ENCODE measurements around the gene KRTAP27-1.

GRCh38 chr21:30351534-30351933 lies 14.0 kb upstream of the KRTAP27-1 start:
- TF ChIP-seq CBX5 (IDR thresholded peaks at IDR 0.05; ENCODE audit: low read depth, low read length): no peak
- no peak for TF ChIP-seq POLR2A (IDR thresholded peaks at IDR 0.05; ENCODE audit: control extremely low read depth in 1 of 2, low read depth in 2 of 2, low read length in 2 of 2)
- TF ChIP-seq EGR1 (IDR thresholded peaks at IDR 0.05; ENCODE audit: borderline replicate concordance, low read depth, low read length): no peak
- TF ChIP-seq POLR2AphosphoS5 (IDR thresholded peaks at IDR 0.05; ENCODE audit: low read depth, low read length): no peak
- no peak for TF ChIP-seq RAD21 (IDR thresholded peaks at IDR 0.05 in 1 of 2, conservative IDR thresholded peaks at IDR 0.05 in 1 of 2; ENCODE audit: low read depth in 2 of 2, low read length in 2 of 2)
- no peak for TF ChIP-seq CTCF (IDR thresholded peaks at IDR 0.05; ENCODE audit: control extremely low read depth in 1 of 3, insufficient read depth in 1 of 3, low read depth in 1 of 3, low read length in 3 of 3)
- TF ChIP-seq CHD1 (IDR thresholded peaks at IDR 0.05; ENCODE audit: low read depth, low read length): no peak
- TF ChIP-seq TBP (IDR thresholded peaks at IDR 0.05; ENCODE audit: low read depth, low read length): no peak
- TF ChIP-seq TAF1 (IDR thresholded peaks at IDR 0.05; ENCODE audit: low read depth, low read length): no peak
- no peak for TF ChIP-seq E2F6 (IDR thresholded peaks at IDR 0.05)
- no peak for TF ChIP-seq EP300 (IDR thresholded peaks at IDR 0.05; ENCODE audit: borderline replicate concordance in 1 of 2, low read depth in 2 of 2, low read length in 2 of 2)
- no peak for TF ChIP-seq EZH2 (IDR thresholded peaks at IDR 0.05; ENCODE audit: low read depth, low read length, severe bottlenecking)

Data from H1 (cell line).